ENCODE data around the gene ZMYND12. TPM values are rescaled to one million over a fixed set of nuclear protein-coding genes. Genes with fewer than 3 reads are reported as not detected.

ZMYND12 gene
- total RNA-seq, 2 donors from 2014 or later = 1.0 to 1.3 TPM

DNA sequence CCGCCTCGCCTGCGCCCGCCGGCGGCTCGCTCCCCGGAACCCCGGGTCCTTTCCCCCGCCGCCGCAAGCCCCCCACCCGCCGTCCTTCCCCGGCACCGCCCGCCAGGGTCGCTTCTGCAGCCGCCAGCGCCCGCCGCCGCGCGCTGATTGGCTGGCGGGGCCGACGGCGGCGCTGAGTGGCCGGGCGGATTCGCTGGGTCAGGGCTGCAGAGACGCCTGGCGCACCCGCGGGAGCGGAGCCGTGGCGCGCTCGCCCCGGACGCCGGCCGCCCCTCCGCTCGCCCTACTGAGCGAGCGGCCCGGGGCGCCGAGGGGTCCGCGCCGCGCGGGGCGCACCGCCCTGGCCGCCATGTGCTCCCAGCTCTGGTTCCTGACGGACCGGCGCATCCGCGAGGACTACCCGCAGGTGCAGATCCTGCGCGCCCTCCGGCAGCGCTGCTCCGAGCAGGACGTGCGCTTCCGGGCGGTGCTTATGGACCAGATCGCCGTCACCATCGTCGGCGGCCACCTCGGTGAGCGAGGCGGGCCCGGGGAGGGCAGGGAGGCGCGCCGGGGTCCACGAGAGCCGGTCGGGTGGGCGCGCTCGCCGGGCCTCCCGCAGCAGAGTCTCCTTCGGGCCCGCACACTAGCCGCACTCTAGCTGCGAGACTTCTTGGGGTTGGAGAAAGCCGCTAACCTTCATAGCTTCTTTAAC lies 75.1 kb downstream of the ZMYND12 start, which contains the start of gene RIMKLA:
Gene RIMKLA (plus strand): TSS at position 207 of the 694 bp plus-strand sequence. CDS start 143 bp downstream, at position 350.
- Histone ChIP-seq H3K4me3 (peak within 1 kb of the TSS in 1 of 2 donors; percentile 65), H3K4me1 (peaks cover 13% of the 10 kb centered on the region), H3K36me3 (replicated peaks in 1 of 2; ENCODE audit: insufficient read depth in 1 of 2, low read depth in 2 of 2) (no peaks in the 10 kb centered on the region), H3K27me3 (no peaks in the 10 kb centered on the region), H3K9me3 (no peaks in the 10 kb centered on the region), H3K27ac (peak within 1 kb of the TSS in 2 of 4 donors; percentile 30 to 45)
- TF ChIP-seq, protein P1, sequence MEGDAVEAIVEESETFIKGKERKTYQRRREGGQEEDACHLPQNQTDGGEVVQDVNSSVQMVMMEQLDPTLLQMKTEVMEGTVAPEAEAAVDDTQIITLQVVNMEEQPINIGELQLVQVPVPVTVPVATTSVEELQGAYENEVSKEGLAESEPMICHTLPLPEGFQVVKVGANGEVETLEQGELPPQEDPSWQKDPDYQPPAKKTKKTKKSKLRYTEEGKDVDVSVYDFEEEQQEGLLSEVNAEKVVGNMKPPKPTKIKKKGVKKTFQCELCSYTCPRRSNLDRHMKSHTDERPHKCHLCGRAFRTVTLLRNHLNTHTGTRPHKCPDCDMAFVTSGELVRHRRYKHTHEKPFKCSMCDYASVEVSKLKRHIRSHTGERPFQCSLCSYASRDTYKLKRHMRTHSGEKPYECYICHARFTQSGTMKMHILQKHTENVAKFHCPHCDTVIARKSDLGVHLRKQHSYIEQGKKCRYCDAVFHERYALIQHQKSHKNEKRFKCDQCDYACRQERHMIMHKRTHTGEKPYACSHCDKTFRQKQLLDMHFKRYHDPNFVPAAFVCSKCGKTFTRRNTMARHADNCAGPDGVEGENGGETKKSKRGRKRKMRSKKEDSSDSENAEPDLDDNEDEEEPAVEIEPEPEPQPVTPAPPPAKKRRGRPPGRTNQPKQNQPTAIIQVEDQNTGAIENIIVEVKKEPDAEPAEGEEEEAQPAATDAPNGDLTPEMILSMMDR (IDR thresholded peaks at IDR 0.05) = no peak
- TF ChIP-seq POLR2A (IDR thresholded peaks at IDR 0.05) = no peak
- peak; percentile 95 for ATAC-seq
- intact Hi-C loops (cut with DNase I) = no loop called here
- peak; percentile 59 to 76 (median 64) for DNase-seq
- WGBS, 2 donors = 0% methylated on average over 69 of the region's 101 CpGs; no CpG with 5 or more reads in 1 of the 2 donors

Small RNA genes lying within 50 kb of the gene (small RNA-seq; reads per million reads assigned to genes)
- not detected for gene TMSB4XP1

Other genes with a start within 250 kb of the ZMYND12 start
- gene FOXJ3, start 120.8 kb downstream of the ZMYND12 start, total RNA-seq = 10 to 100 TPM; 25.2 to 50.4 TPM
- gene RIMKLA, start 75.2 kb downstream of the ZMYND12 start, total RNA-seq = 1 to 10 TPM in 1 of 2 donors, under 1 TPM in 1; 0.99 to 1.6 TPM
- gene PPCS, start 521 bp upstream of the ZMYND12 start, total RNA-seq = 10 to 100 TPM; 25.9 to 27.4 TPM
- gene CCDC30, start 7.3 kb upstream of the ZMYND12 start, total RNA-seq = 1 to 10 TPM; 2.3 to 8.9 TPM
- 1 to 10 TPM; 4.6 to 7.8 TPM for gene PPIH, start 202.4 kb upstream of the ZMYND12 start, total RNA-seq
- 100 to 1,000 TPM; 131 to 170 TPM for gene YBX1, start 226.4 kb upstream of the ZMYND12 start, total RNA-seq

Measured in body of pancreas (tissue), 4 donors.